NCI-H345 treated with DMSO at 0.1 percent for 48 hours (cell line): ENCODE measurements around the gene ACBD6.

Experiments
- DNase-seq: peaks from one replicate; lab custom pipeline; 2025; ENCODE audit not compliant: unreplicated experiment; lab: John Stamatoyannopoulos, UW

ACBD6 gene

DNA sequence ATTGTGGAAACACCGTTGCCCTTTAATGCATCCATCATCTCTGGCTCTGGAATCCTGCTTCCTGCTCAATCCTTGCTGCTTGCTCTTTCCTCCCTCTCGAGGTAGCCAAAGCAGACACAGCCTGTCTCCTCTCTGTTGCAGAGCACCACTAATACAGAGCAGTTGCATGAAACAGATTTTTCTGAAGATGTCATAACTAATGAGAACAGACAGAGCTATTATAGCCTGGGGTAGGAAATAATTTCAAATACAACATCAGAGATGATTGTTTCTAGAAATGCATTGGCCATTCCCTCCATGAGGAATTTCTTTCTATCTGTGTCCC is 23.3 kb upstream of the ACBD6 start:
- DNase-seq, result no peak

GRCh38 chr1:180524915-180525714 is 22.7 kb upstream of the ACBD6 start:
- DNase-seq, result no peak

DNA sequence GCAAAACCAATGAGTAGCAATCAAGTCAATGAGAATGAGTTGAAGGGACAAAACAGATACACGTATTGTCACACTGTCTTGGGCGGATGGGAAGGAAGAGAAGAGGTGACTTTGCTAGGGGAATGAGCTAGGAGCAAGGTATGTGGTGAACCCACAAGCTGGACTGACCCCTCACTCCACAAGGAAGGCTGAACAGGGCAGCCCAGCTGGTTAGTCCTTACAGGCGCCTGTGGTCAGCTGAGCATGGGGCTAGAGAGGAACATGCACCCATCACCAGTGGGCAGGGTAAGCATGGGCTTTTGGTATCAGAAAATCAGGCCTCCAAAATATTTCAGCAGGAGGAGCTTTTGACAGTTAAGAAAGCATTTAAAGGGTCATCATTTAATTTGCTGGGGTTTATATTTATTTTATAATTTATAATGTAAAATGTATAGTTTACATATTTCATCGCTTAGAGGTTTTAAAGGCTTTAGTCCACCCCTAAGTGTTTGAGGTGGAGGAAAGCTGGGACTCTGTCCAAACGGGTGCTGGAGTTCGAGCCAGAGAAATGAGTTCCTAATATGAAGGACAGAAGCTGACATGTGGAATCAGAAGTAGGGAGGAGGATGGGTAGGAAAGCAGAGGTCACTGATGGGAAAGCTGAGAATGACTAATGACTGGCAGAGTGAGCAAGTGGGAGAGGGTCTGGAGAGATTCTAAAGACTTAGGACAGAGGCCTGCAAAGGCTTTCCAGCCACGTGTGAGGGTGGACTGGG is 22.0 kb upstream of the ACBD6 start:
- DNase-seq, result no peak

DNA sequence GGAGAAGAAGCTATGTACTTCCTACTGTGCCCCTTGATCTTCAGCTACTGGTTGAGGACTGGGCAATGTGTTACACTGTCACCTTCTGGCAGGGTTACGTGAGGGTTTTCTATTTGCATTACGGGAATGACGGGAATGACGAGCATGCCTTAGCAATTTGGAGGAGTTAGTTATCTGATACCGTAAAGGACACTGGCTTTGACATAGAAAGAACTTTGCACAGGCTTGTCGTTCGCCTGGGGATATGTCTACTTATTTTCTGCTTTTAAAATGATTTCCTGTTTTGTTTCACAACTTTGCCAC is 19.8 kb upstream of the ACBD6 start:
- no peak for DNase-seq

- no peak for DNase-seq
These were observed 19.3 kb upstream of the ACBD6 start for GRCh38 chr1:180521474-180522212.

- DNase-seq, result no peak
These were observed 17.5 kb upstream of the ACBD6 start for GRCh38 chr1:180519846-180520245.

DNA sequence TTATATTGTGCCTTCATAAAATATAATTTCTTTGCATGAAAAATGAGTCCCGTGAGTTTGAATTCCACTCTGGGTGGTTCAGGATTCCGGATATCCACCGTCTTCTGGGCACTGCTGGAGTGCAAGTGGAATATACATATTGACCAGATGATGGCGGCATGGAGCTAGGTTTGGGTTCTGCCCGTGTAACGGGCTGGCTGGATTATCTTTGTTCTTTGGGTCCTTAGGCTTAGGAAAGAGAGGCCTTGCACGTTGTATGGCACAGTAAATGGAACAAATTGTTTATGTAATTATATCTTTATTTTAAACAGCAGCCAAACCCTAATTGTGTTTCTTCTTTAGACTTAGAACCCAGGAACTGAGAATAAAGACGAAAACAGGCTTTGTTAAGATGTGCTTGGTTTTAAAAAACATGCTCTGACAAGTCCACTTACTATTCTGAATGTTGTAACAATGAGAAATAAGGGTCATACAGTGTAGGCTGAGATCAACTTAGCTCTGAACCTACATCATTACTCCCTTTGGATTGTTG is 13.5 kb upstream of the ACBD6 start:
- peak; percentile 89 for DNase-seq

DNA sequence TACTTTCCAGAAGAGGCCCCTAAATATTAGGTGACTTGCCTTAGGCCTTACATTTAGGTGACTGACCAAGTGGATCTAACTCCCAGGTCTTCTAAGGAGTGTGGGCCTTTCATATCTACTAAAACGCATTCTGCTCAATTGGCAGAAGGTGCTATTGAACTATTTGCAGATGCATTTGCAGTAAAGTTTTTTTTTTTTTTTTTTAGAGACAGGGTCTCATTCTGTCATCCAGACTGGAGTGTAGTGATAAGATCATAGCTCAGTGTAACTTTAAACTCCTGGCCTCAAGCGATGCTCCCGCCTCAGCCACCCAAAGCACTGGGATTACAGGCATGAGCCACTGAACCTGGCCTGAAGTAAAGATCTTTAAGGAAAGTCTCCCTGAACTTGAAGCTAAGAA is 13.0 kb upstream of the ACBD6 start:
- no peak for DNase-seq

DNA sequence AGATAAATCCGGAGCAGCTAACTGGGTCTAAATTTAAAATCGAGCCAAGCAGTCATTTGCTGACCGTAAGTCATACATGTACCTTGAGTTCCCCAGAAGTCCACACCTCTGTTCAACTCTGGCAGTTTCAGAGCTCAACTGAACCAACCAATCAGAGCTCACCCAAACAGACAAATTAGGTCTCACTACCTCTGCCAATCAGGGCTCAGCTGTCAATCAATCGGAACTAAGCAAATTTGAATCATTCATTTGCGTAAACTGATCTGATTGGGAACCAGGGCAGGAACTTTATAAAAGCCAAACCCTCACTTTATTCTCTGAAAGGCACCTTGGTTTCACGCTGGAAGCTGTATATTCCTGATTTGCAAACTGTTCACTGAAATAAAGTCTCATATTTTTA is 11.2 kb upstream of the ACBD6 start:
- no peak for DNase-seq

- DNase-seq, result no peak
These were observed 8.5 kb upstream of the ACBD6 start for GRCh38 chr1:180510882-180511281.

GRCh38 chr1:180508725-180509097 is 6.3 kb upstream of the ACBD6 start:
- no peak for DNase-seq

DNA sequence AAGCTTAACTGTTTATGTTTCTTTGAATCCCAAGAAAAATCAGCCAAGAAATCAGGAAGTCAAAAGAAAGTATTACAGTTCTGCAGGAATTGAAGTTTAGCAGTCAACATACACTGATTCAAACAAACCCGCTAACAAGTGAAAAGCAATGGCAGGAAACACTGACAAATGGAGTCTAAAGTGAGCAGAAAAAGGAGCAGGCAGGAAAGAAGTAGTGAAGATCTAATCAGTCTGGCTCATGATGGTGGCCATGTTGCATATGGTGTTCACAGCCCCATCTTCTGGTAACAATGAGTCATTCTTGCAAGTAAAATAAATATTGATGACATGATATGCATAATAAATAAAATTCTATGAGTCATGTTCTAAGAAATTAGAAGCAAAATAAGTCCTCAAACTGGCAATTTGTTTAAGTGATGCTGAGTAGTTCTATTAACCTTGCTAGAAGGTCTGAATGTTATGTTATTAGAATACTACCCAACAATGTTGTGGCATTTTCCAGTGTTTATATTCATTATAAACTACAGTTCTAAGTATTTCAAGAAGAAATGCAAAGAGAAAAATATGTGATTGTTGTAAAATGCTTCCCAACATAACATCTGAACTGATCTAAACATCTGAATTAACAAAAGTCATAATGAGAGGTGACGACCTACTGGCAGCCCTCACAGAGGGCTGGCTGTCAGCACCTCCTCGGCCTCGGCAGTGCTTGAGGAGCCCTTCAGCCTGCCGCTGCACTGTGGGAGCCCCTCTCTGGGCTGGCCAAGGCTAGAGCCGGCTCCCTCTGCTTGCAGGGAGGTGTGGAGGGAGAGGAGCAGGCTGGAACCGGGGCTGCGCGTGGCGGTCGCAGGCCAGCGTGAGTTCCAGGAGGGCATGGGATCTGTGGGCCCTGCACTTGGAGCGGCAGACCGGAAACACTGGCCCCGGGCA is 5.7 kb upstream of the ACBD6 start:
- no peak for DNase-seq

- DNase-seq, result no peak
These were observed 3.5 kb upstream of the ACBD6 start for GRCh38 chr1:180505732-180506335.

DNA sequence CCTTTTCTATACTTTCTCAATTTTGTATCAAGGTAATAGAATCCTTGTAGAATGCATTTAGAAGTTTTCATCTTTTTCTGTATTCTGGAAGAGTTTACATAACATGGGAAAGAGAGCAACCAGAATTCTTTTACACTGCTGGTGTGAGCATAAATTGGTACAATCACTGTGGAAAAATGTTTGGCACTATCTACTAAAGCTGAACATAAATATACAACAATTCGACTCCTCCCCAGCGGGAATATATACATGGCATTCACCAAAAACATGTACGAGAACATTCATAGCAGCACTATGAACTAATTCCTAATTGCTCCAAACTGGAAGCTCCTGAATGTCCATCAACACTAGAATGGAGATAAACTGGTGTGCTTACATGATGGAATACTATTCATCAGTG is 1.8 kb upstream of the ACBD6 start:
- DNase-seq, result no peak

DNA sequence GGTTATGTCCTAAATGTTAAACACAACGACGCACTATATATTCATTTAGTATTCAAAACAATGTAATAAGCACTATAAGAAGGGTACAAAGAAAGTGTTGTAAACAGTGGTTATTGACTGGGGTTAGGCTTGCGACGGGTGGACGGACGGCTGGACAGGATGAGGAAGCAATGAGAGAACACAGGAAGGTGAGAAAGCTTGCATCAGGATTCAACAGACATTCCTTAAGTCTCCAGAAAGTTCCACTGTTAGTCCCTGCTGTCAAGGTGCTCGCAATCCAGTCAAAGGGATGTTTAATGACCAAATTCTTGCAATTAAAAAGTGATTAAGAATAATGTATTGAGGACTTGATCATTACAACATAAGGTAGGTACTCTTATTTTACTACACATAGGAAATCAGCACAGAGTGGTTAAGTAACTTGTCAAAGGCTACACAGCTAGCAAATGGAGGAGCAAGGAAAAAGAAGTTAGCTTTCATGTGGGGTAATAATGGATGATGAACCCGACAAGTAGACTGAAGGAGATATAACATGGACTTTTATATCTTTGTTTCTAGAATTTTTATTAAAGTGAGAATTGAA is 994 bp upstream of the ACBD6 start:
- DNase-seq, result no peak

DNA sequence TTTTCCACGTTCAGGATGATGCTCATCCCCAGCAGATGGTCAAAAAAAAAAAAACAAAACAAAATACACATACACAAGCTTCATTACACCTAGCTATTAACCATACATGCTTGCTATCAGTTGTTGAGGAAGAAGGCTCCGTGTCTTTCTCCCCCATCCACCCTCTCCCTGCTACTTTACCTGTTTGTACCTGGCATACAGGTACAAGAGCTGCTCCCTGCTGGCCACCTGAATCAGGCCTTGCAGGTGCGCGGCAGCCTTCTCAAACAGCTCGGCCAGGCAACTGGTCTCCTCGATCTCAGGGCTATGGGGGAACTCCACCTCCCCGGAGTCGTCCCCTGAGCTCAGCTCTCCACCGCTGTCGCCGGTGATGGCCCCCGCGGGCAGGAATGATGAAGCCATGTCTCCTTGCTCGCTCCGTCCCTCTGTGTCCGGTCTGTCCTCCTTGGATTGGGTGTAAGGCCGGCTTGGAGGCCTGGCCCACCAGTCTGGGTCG is 464 bp downstream of the ACBD6 start:
- DNase-seq, result peak; percentile 78

- no peak for DNase-seq
These were observed 1.7 kb downstream of the ACBD6 start for GRCh38 chr1:180500689-180501088.

- no peak for DNase-seq
These were observed 3.8 kb downstream of the ACBD6 start for GRCh38 chr1:180498594-180498993.

GRCh38 chr1:180497826-180498225 is 4.6 kb downstream of the ACBD6 start:
- DNase-seq, result no peak

GRCh38 chr1:180494370-180494769 is 8.0 kb downstream of the ACBD6 start:
- no peak for DNase-seq
